IMR-90 (cell line): Measurements from ENCODE around the gene ADAMTS3. TPM values are rescaled to one million over a fixed set of nuclear protein-coding genes. Genes with fewer than 3 reads are reported as not detected.

Source experiments
- ATAC-seq: fragments of 200-7000 bp; cut with Tn5 transposase; 2 replicates; pipeline ENCODE4 v1.9.1; 2020; ENCODE audit warnings: low read depth, mild to moderate bottlenecking, moderate library complexity
- BruUV-seq: library from RNA; stranded (reverse); fragments of 400-500 nt; replicated peaks from 2 replicates; lab custom pipeline; 2021; lab: Mats Ljungman, UMichigan
- CTCF ChIA-PET: fragments of 300-600 bp; formaldehyde crosslinking; extraction: SDS; loops from one replicate; lab custom pipeline; 2021; ENCODE audit warnings: antibody characterized with exemption; lab: Yijun Ruan, JAX
- POLR2A ChIA-PET: fragments of 300-600 bp; sonication (Branson Sonifier 250); formaldehyde crosslinking; loops from one replicate; lab custom pipeline; 2022; ENCODE audit warnings: antibody characterized with exemption; ENCODE audit not compliant: unreplicated experiment; lab: Charles Lee
- DNase-seq: peaks from one replicate; pipeline ENCODE4 v3.0.0; 2013
- H2AFZ ChIP-seq: replicated peaks from 2 replicates; pipeline ENCODE3; 2013; ENCODE audit warnings: low read length, mild to moderate bottlenecking; ENCODE audit not compliant: poor library complexity
- H2AK5ac ChIP-seq: 2 replicates; pipeline ENCODE4 v1.6.1; 2013; ENCODE audit warnings: low read depth, low read length, inconsistent platforms
- H2AK9ac ChIP-seq: replicated peaks from 2 replicates; pipeline ENCODE3; 2013; ENCODE audit warnings: mild to moderate bottlenecking, low read depth, low read length, moderate library complexity; ENCODE audit not compliant: poor library complexity
- H2BK120ac ChIP-seq: 2 replicates; pipeline ENCODE4 v1.6.1; 2013; ENCODE audit warnings: low read depth, low read length, inconsistent platforms
- H2BK15ac ChIP-seq: 3 replicates; pipeline ENCODE4 v1.6.1; 2013; ENCODE audit warnings: low read depth, low read length, inconsistent platforms
- H2BK20ac ChIP-seq: 2 replicates; pipeline ENCODE4 v1.6.1; 2013; ENCODE audit warnings: low read depth, mild to moderate bottlenecking, inconsistent platforms, low read length, moderate library complexity
- H2BK5ac ChIP-seq: 2 replicates; pipeline ENCODE4 v1.6.1; 2013; ENCODE audit warnings: mild to moderate bottlenecking, low read depth, low read length, inconsistent platforms; ENCODE audit not compliant: poor library complexity, severe bottlenecking
- H3K14ac ChIP-seq: replicated peaks from 2 replicates; pipeline ENCODE4 v1.6.1; 2013; ENCODE audit warnings: low read depth, low read length, inconsistent platforms
- H3K18ac ChIP-seq: 2 replicates; pipeline ENCODE4 v1.6.1; 2013; ENCODE audit warnings: low read depth, low read length, control low read depth
- H3K23ac ChIP-seq: 2 replicates; pipeline ENCODE4 v1.6.1; 2013; ENCODE audit warnings: low read depth, low read length, inconsistent platforms
- H3K27ac ChIP-seq: 2 replicates; pipeline ENCODE4 v1.5.1; 2013; ENCODE audit warnings: mild to moderate bottlenecking, control low read depth, low read length; ENCODE audit not compliant: insufficient read depth
- H3K27me3 ChIP-seq: 2 replicates; pipeline ENCODE4 v1.6.1; 2013; ENCODE audit warnings: low read length; ENCODE audit not compliant: control insufficient read depth, insufficient read depth
- H3K36me3 ChIP-seq: 2 replicates; pipeline ENCODE4 v1.6.1; 2013; ENCODE audit warnings: low read length, mixed read lengths; ENCODE audit not compliant: control insufficient read depth, insufficient read depth
- H3K4ac ChIP-seq: 2 replicates; pipeline ENCODE4 v1.6.1; 2013; ENCODE audit warnings: low read depth, low read length, inconsistent platforms
- H3K4me1 ChIP-seq: 2 replicates; pipeline ENCODE4 v1.6.1; 2013; ENCODE audit warnings: low read length, mixed read lengths; ENCODE audit not compliant: control insufficient read depth, insufficient read depth
- H3K4me2 ChIP-seq: 2 replicates; pipeline ENCODE4 v1.6.1; 2013; ENCODE audit warnings: low read depth, mild to moderate bottlenecking, control low read depth, low read length, moderate library complexity
- H3K4me3 ChIP-seq: 2 replicates; pipeline ENCODE4 v1.5.1; 2013; ENCODE audit warnings: low read depth, mild to moderate bottlenecking, control low read depth, low read length, moderate library complexity; ENCODE audit not compliant: insufficient read depth
- H3K56ac ChIP-seq: 2 replicates; pipeline ENCODE4 v1.6.1; 2013; ENCODE audit warnings: low read length, inconsistent platforms; ENCODE audit not compliant: insufficient read depth; ENCODE audit errors: extremely low read depth
- H3K79me1 ChIP-seq, 2 experiments: 2 replicates each; pipeline ENCODE4 v1.6.1; 2013; ENCODE audit warnings: low read length in 2 of 2, inconsistent platforms in 1 of 2, low read depth in 1 of 2
- H3K9ac ChIP-seq: 2 replicates; pipeline ENCODE4 v1.6.1; 2013; ENCODE audit warnings: low read depth, low read length, control low read depth
- H3K9me1 ChIP-seq: 2 replicates; pipeline ENCODE4 v1.6.1; 2013; ENCODE audit warnings: low read length, inconsistent platforms; ENCODE audit not compliant: insufficient read depth
- H3K9me3 ChIP-seq: 2 replicates; pipeline ENCODE4 v1.6.1; 2013; ENCODE audit warnings: low read length; ENCODE audit not compliant: control insufficient read depth, insufficient read depth
- H4K20me1 ChIP-seq: 2 replicates; pipeline ENCODE4 v1.6.1; 2013; ENCODE audit warnings: low read length, inconsistent platforms; ENCODE audit not compliant: insufficient read depth
- H4K5ac ChIP-seq: 2 replicates; pipeline ENCODE4 v1.6.1; 2013; ENCODE audit warnings: mild to moderate bottlenecking, low read depth, low read length, control low read depth
- H4K8ac ChIP-seq, 2 experiments: 2 replicates each; pipeline ENCODE4 v1.6.1; 2013; ENCODE audit warnings: low read depth in 2 of 2, low read length in 2 of 2, control low read depth in 1 of 2, inconsistent platforms in 1 of 2
- H4K91ac ChIP-seq: 2 replicates; pipeline ENCODE4 v1.6.1; 2013; ENCODE audit warnings: low read depth, low read length, inconsistent platforms; ENCODE audit not compliant: insufficient read depth
- BHLHE40 ChIP-seq: fragments of 150-350 bp; IDR thresholded peaks from 2 replicates; pipeline ENCODE4 v1.6.1; 2016; ENCODE audit warnings: mild to moderate bottlenecking, low read depth, low read length
- CHD1 ChIP-seq: IDR thresholded peaks from 2 replicates; pipeline ENCODE4 v1.6.1; 2012; ENCODE audit warnings: low read depth, low read length, improper control_type of control experiment
- CTCF ChIP-seq: conservative IDR thresholded peaks from 2 replicates; pipeline ENCODE4 v1.5.1; 2012; ENCODE audit warnings: mild to moderate bottlenecking, low read depth, low read length, improper control_type of control experiment
- ELK1 ChIP-seq: fragments of 150-350 bp; IDR thresholded peaks from 2 replicates; pipeline ENCODE4 v1.6.1; 2016; ENCODE audit warnings: low read depth, mild to moderate bottlenecking, low read length, moderate library complexity, borderline replicate concordance
- FOS ChIP-seq: fragments of 150-350 bp; IDR thresholded peaks from 2 replicates; pipeline ENCODE4 v1.6.1; 2016; ENCODE audit warnings: low read depth, low read length
- MAFK ChIP-seq: IDR thresholded peaks from 2 replicates; pipeline ENCODE4 v1.6.1; 2012; ENCODE audit warnings: low read depth, low read length, improper control_type of control experiment
- MAZ ChIP-seq: IDR thresholded peaks from 2 replicates; pipeline ENCODE4 v1.6.1; 2012; ENCODE audit warnings: low read depth, mild to moderate bottlenecking, low read length, improper control_type of control experiment, moderate library complexity, borderline replicate concordance
- MXI1 ChIP-seq: IDR thresholded peaks from 2 replicates; pipeline ENCODE4 v1.6.1; 2012; ENCODE audit warnings: low read depth, mild to moderate bottlenecking, low read length, moderate library complexity, borderline replicate concordance
- NFE2L2 ChIP-seq: fragments of 150-350 bp; IDR thresholded peaks from 2 replicates; pipeline ENCODE4 v1.6.1; 2016; ENCODE audit warnings: low read depth, mild to moderate bottlenecking, low read length
- POLR2A ChIP-seq: IDR thresholded peaks from 2 replicates; pipeline ENCODE4 v1.6.1; 2012; ENCODE audit warnings: mild to moderate bottlenecking, low read depth, low read length
- RCOR1 ChIP-seq: IDR thresholded peaks from 2 replicates; pipeline ENCODE4 v1.6.1; 2012; ENCODE audit warnings: mild to moderate bottlenecking, low read length, improper control_type of control experiment; ENCODE audit not compliant: insufficient replicate concordance
- WGBS, 2 experiments: methylation state at CpG; one replicate each; pipeline versions ENCODE4 v1.1.5 to v1.1.7; 2013; ENCODE audit warnings: missing lambda C conversion rate in 2 of 2; ENCODE audit not compliant: insufficient read length in 1 of 2; ENCODE audit errors: extremely low coverage in 2 of 2; 5-methylcytosine and 5-hydroxymethylcytosine counted together
- dilution Hi-C: fragments of 300-500 bp; cut with HindIII; formaldehyde crosslinking; loops from one replicate; pipeline ENCODE4 v1.14.3; 2018; ENCODE audit warnings: low sequenced_read_pairs; ENCODE audit not compliant: unreplicated experiment
- in situ Hi-C: fragments of 300-500 bp; cut with MboI; formaldehyde crosslinking; loops from 3 replicates; pipeline ENCODE4 v1.14.3; 2019; ENCODE audit warnings: low sequenced_read_pairs, inconsistent platforms, mixed read lengths
- intact Hi-C: fragments of 100-400 bp; cut with micrococcal nuclease; formaldehyde crosslinking; loops from 2 replicates; pipeline ENCODE4 v1.10.0; 2022
- polyA plus RNA-seq, 3 experiments: library from polyadenylated mRNA; depleted of rRNA; stranded (reverse); fragments of >200 nt; gene quantifications; 2 replicates each; pipeline ENCODE4 v1.2.3, GENCODE V29; 2012; ENCODE audit warnings: low replicate concordance in 1 of 3
- total RNA-seq: library from RNA; depleted of rRNA; stranded (reverse); fragments of >200 nt; gene quantifications from 2 replicates; pipeline ENCODE4 v1.2.3, GENCODE V29; 2012
- TF ChIP-seq, protein P1 (sequence below): fragments of 150-350 bp; IDR thresholded peaks from 2 replicates; pipeline ENCODE4 v1.6.1; 2017; ENCODE audit warnings: mild to moderate bottlenecking, antibody characterized with exemption, low read length, low read depth

ADAMTS3 gene
- total and polyA plus RNA-seq, 2 of the 4 experiments (the other 2 are of a cell fraction), result 0.68 to 2.9 TPM

DNA sequence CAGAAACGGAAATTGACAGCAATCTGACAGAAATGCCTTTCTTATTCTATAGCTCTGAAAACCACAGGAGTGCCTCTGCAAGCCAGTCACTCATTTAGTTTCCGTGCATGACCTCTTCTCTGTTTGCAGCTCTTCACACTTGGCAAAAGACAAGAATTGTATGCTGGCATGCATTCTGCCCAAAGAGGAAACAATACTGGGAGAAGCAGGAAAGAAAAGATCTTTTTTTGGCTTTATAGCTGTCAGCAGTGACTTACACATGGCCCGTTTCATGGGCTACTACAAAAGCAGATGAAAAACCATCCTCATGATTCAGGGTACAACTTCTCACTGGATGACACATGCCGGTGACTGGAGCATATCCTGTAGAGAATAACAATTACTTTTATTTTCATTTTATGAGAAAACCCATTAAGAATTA, 249.4 kb downstream of the ADAMTS3 start:
- Histone ChIP-seq H2AK5ac (no peak overlapping the region), H2BK20ac (no peak overlapping the region), H2BK15ac (no peak overlapping the region), H4K5ac (no peak overlapping the region), H4K8ac (no peak overlapping the region), H3K27ac (no peak overlapping the region), H3K9me1 (no peaks in the 10 kb centered on the region; the same call in 1 of the 2 replicates), H3K4me3 (no peak overlapping the region), H3K23ac (no peak overlapping the region), H3K4ac (no peak overlapping the region), H4K20me1 (no peaks in the 10 kb centered on the region), H2BK5ac (no peak overlapping the region), H3K9ac (no peak overlapping the region), H3K18ac (no peak overlapping the region), H2AK9ac (no peak overlapping the region), H3K79me1 (no peaks in the 10 kb centered on the region), H3K56ac (no peak overlapping the region), H4K91ac (no peak overlapping the region), H3K36me3 (no peaks in the 10 kb centered on the region), H3K4me2 (no peak overlapping the region), H2BK120ac (no peak overlapping the region), H2AFZ (no peak overlapping the region), H3K9me3 (no peaks in the 10 kb centered on the region), H3K4me1 (0 out of 2 replicates have a peak, but pooled peaks cover 4% of the 10 kb centered on the region), H3K14ac (no peak overlapping the region), H3K27me3 (no peaks in the 10 kb centered on the region)
- DNase-seq (peak; percentile 69), ATAC-seq (peak; percentile 62; the same call in 1 of the 2 replicates)
- WGBS, 2 experiments, result no CpG with 5 or more reads among the region's 4 CpGs
- intact Hi-C loops (loop anchor here (10.0 kb wide), 1 partner anchor 705 kb away; no protein-coding TSS in a partner anchor), in situ Hi-C loops (loop anchor here (25.0 kb wide), 1 partner anchor 718 kb away; no protein-coding TSS in a partner anchor), dilution Hi-C loops (no loop called here)
- ChIA-PET POLR2A (no interaction called here), CTCF (interaction anchor here (0.6 kb wide), 1 partner anchor 177 kb away, joined by 3 read pairs; no protein-coding TSS in a partner anchor)
- BruUV-seq, result no TSS peak
- TF ChIP-seq MAFK (no peak), CTCF (no peak), MXI1 (no peak), MAZ (no peak), POLR2A (no peak), CHD1 (no peak), BHLHE40 (no peak), RCOR1 (no peak), FOS (no peak), ELK1 (no peak), NFE2L2 (no peak)
- TF ChIP-seq, protein P1, sequence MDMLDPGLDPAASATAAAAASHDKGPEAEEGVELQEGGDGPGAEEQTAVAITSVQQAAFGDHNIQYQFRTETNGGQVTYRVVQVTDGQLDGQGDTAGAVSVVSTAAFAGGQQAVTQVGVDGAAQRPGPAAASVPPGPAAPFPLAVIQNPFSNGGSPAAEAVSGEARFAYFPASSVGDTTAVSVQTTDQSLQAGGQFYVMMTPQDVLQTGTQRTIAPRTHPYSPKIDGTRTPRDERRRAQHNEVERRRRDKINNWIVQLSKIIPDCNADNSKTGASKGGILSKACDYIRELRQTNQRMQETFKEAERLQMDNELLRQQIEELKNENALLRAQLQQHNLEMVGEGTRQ, result no peak
